Panc1 (cell line): ENCODE data around the gene FKBP6. TPM values are rescaled to one million over a fixed set of nuclear protein-coding genes. Genes with fewer than 3 reads are reported as not detected.
A peak's percentile ranks its signal among the peaks of the same experiment; 100 is the strongest.
"Not testable (repeated sequence)": the region's sequence is repeated elsewhere in the genome, so short reads cannot be mapped to it uniquely, and the experiment has no call there.

Source experiments
- ATAC-seq: fragments of 200-7000 bp; cut with Tn5 transposase; 2 replicates; pipeline ENCODE4 v1.9.1; 2020; ENCODE audit warnings: mild to moderate bottlenecking, moderate library complexity
- BruUV-seq: library from RNA; stranded (reverse); fragments of 400-500 nt; replicated peaks from 2 replicates; lab custom pipeline; 2021; lab: Mats Ljungman, UMichigan
- CTCF ChIA-PET: fragments of 300-600 bp; sonication (Branson Sonifier 250); formaldehyde crosslinking; loops from one replicate; lab custom pipeline; 2022; ENCODE audit warnings: antibody characterized with exemption; lab: Charles Lee
- POLR2A ChIA-PET: fragments of 300-600 bp; sonication (Branson Sonifier 250); formaldehyde crosslinking; loops from one replicate; lab custom pipeline; 2022; ENCODE audit warnings: antibody characterized with exemption; lab: Charles Lee
- DNase-seq: peaks from one replicate; pipeline ENCODE4 v3.0.0-alpha.2; 2010; ENCODE audit warnings: low read depth, low spot score
- H3K27ac ChIP-seq: 2 replicates; pipeline ENCODE4 v1.5.1; 2011; ENCODE audit warnings: mild to moderate bottlenecking, low read length, inconsistent platforms
- H3K27me3 ChIP-seq: fragments of 200-500 bp; sonication (Bioruptor generic); 2 replicates; pipeline ENCODE4 v1.6.0; 2014; ENCODE audit warnings: low read length, inconsistent platforms; ENCODE audit not compliant: control insufficient read depth, insufficient read depth
- H3K36me3 ChIP-seq: fragments of 200-500 bp; sonication (Bioruptor generic); 2 replicates; pipeline ENCODE4 v1.5.1; 2014; ENCODE audit warnings: inconsistent platforms, mild to moderate bottlenecking, low read length, moderate library complexity; ENCODE audit not compliant: control insufficient read depth, insufficient read depth
- H3K4me1 ChIP-seq: 2 replicates; pipeline ENCODE4 v1.5.1; 2011; ENCODE audit warnings: inconsistent platforms, mild to moderate bottlenecking, low read length, moderate library complexity; ENCODE audit not compliant: control insufficient read depth, insufficient read depth
- H3K4me3 ChIP-seq, 2 experiments: 2 replicates each; pipeline ENCODE4 v1.5.1; 2011 to 2012; ENCODE audit warnings: low read depth in 2 of 2, low read length in 2 of 2, mild to moderate bottlenecking in 2 of 2, inconsistent platforms in 1 of 2, moderate library complexity in 1 of 2
- H3K9me3 ChIP-seq: fragments of 200-500 bp; sonication (Bioruptor generic); 2 replicates; pipeline ENCODE4 v1.5.1; 2014; ENCODE audit warnings: low read depth, mild to moderate bottlenecking, inconsistent platforms, low read length, moderate library complexity; ENCODE audit not compliant: control insufficient read depth, insufficient read depth
- POLR2AphosphoS5 ChIP-seq: IDR thresholded peaks from 2 replicates; pipeline ENCODE4 v1.6.1; 2012; ENCODE audit warnings: mild to moderate bottlenecking, low read depth, low read length, moderate library complexity
- SIN3A ChIP-seq: IDR thresholded peaks from 2 replicates; pipeline ENCODE4 v1.6.1; 2012; ENCODE audit warnings: low read depth, mild to moderate bottlenecking, low read length, moderate library complexity, borderline replicate concordance; ENCODE audit not compliant: insufficient read depth
- in situ Hi-C: cut with HindIII; loops from 2 replicates; pipeline ENCODE4 v1.10.0; 2016; ENCODE audit warnings: low sequenced_read_pairs, low pct_unique_long_range_greater_than_20kb
- intact Hi-C: fragments of 100-400 bp; cut with micrococcal nuclease; formaldehyde crosslinking; loops from one replicate; pipeline ENCODE4 v1.10.0; 2022; ENCODE audit not compliant: unreplicated experiment
- total RNA-seq: library from RNA; stranded (reverse); gene quantifications from one replicate; pipeline ENCODE4 v1.2.1, GENCODE V29; 2021; ENCODE audit not compliant: unreplicated experiment
- TF ChIP-seq, protein P1 (sequence below): fragments of 450-650 bp; IDR thresholded peaks from 2 replicates; pipeline ENCODE4 v1.5.1; 2017; ENCODE audit warnings: mild to moderate bottlenecking

FKBP6 gene
- total RNA-seq, 1 experiment from 2014 or later: not detected

DNA sequence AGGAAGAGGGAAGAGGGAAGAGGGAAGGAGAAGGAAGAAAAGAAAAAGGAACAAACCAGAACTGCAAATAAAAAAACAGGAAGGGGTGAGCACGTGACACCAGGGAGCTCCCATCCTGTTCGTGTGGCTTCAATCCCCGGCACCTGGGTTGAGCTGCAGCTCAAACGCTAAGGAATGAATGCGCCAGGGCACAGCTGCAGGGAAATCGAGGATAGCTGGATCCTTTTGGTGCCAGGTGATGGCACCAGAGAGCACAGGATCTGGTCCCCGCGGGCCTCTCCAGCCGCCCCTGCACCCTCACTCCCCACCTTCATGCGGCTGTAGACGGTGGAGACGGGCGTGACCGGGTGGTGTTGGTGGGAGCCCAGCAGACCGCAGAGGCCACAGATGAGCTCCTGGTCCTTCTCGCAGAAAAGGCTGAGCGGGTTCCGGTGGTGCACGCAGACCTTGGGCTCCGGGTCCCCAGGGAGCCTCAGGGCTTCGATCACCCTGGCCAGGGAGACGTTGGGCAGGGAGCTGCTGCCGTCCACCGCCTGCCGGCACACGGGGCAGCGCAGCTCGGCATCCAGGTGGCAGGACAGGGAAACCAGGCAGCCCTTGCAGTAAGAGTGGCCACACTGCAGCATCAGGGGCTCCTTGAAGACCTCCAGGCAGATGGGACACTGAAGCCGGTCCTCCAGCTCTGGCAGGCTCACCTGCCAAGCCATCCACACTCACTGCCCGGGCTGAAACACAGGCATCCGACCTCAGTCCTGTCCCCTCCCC is 3.7 kb upstream of the FKBP6 start:
- H3K4me1 ChIP-seq, DNase-seq, H3K9me3 ChIP-seq, POLR2A ChIA-PET, in situ Hi-C loops, BruUV-seq, H3K27me3 ChIP-seq, H3K36me3 ChIP-seq, H3K27ac ChIP-seq: not testable (repeated sequence)
- intact Hi-C loops: loop anchor here (5.0 kb wide), 1 partner anchor 113 kb away; no protein-coding TSS in a partner anchor
- TF ChIP-seq, protein P1, sequence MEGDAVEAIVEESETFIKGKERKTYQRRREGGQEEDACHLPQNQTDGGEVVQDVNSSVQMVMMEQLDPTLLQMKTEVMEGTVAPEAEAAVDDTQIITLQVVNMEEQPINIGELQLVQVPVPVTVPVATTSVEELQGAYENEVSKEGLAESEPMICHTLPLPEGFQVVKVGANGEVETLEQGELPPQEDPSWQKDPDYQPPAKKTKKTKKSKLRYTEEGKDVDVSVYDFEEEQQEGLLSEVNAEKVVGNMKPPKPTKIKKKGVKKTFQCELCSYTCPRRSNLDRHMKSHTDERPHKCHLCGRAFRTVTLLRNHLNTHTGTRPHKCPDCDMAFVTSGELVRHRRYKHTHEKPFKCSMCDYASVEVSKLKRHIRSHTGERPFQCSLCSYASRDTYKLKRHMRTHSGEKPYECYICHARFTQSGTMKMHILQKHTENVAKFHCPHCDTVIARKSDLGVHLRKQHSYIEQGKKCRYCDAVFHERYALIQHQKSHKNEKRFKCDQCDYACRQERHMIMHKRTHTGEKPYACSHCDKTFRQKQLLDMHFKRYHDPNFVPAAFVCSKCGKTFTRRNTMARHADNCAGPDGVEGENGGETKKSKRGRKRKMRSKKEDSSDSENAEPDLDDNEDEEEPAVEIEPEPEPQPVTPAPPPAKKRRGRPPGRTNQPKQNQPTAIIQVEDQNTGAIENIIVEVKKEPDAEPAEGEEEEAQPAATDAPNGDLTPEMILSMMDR: peak; percentile 84
- peak overlapping the region in 1 of 2 experiments; percentile 4; a peak in 1 of 4 replicates for H3K4me3 ChIP-seq
- ATAC-seq: peak; percentile 85
- CTCF ChIA-PET: interaction anchor here (0.6 to 1.0 kb wide), 5 partner anchors 10 to 127 kb away, joined by 3 to 10 read pairs (median 3); no protein-coding TSS in a partner anchor

DNA sequence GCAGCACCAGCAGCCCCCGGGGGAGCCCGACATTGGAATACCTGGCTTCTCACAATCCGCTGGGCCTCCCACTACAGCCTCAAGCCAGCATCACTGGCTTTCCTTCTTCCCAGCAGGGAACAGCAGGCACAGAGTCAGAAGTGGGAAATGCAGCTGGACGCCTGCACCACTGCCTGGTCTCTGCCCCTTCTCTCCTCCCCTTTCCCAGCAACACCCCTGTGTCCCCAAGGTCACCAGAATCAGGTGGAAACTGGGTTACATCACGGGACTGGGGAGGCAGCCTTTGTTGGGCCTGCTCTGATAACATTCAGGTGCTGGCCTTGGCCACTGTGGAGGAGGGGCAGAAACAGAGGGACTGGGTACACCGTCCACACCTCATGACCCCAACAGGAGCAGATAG is 2.5 kb upstream of the FKBP6 start:
- POLR2A ChIA-PET, H3K36me3 ChIP-seq, H3K27me3 ChIP-seq, H3K4me3 ChIP-seq, H3K9me3 ChIP-seq, BruUV-seq, intact Hi-C loops, in situ Hi-C loops, H3K27ac ChIP-seq, DNase-seq, ATAC-seq, H3K4me1 ChIP-seq: not testable (repeated sequence)
- CTCF ChIA-PET: interaction anchor here (0.7 kb wide), 1 partner anchor 9 kb away, joined by 3 read pairs; no protein-coding TSS in a partner anchor

DNA sequence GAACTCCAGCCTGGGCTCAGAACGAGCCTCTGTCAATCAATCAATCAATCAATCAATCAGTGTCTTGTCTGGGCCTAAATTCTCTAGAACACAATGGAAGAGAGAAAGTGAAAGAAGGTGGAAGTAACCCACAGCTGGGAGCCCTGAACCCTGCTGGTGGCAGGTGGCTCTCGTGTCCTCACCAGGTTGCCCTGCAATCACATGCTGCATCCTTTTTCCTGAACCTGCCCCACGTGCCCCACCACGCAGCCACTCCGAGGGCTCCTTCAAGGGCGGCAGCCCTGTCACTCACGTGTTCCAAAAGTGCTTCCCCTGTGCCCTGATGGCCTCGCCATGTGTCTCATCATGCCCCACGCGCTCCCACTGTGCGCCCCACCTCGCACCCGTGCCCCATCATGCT is 512 bp upstream of the FKBP6 start:
- H3K4me1 ChIP-seq, H3K36me3 ChIP-seq, ATAC-seq, H3K27me3 ChIP-seq, intact Hi-C loops, BruUV-seq, CTCF ChIA-PET, POLR2A ChIA-PET, in situ Hi-C loops, H3K4me3 ChIP-seq, H3K9me3 ChIP-seq, H3K27ac ChIP-seq, DNase-seq: not testable (repeated sequence)

DNA sequence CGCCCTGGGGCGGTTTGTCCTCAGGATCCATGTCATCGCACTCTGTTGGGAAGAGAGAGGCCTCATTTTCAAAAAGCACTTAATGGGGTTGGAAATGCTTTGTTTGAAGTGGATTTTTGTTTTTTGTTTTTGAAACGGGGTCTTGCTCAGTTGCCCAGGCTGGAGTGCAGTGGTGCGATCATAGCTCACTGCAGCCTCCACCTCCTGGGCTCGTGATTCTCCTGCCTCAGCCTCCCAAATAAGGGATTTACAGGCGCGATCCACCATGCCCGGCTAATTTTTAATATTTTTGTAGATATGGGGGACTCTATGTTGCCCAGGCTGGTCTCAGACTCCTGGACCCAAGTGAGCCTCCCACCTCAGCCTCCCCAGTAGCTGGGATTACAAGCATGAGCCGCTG is 735 bp downstream of the FKBP6 start:
- in situ Hi-C loops (no loop called here), intact Hi-C loops (no loop called here)
- ChIA-PET CTCF (no interaction called here), POLR2A (no interaction called here)
- no peak overlapping the region for H3K4me3 ChIP-seq
- no peaks in the 10 kb centered on the region for H3K9me3 ChIP-seq
- TF ChIP-seq, protein P1: no peak
- TF ChIP-seq SIN3A: no peak
- TF ChIP-seq POLR2AphosphoS5: no peak
- DNase-seq (no peak), ATAC-seq (no peak)
- H3K27me3 ChIP-seq: no peaks in the 10 kb centered on the region
- BruUV-seq: no TSS peak
- 0 out of 2 replicates have a peak, but pooled peaks cover 3% of the 10 kb centered on the region for H3K4me1 ChIP-seq
- H3K36me3 ChIP-seq: no peaks in the 10 kb centered on the region
- no peak overlapping the region for H3K27ac ChIP-seq
